Measurements from ENCODE around the gene LCN9.
"Not testable (repeated sequence)": the region's sequence is repeated elsewhere in the genome, so short reads cannot be mapped to it uniquely, and the experiment has no call there.

The LCN9 gene

GRCh38 chr9:135662758-135663450 lies at the start of gene LCN9:
LCN9 (plus strand) TSS chr9:135663309; CDS start chr9:135663322, 13 bp downstream.
- DNase-seq, result peak; percentile 70

GRCh38 chr9:135613946-135614805 lies 48.9 kb upstream of the LCN9 start:
- DNase-seq, result no peak

- no peak for DNase-seq
These were observed 48.1 kb upstream of the LCN9 start for GRCh38 chr9:135614821-135615665.

- no peak for DNase-seq
These were observed 47.2 kb upstream of the LCN9 start for GRCh38 chr9:135615666-135616618.

- DNase-seq, result no peak
These were observed 46.2 kb upstream of the LCN9 start for GRCh38 chr9:135616619-135617537.

- no peak for DNase-seq
These were observed 45.6 kb upstream of the LCN9 start for GRCh38 chr9:135617538-135617900.

GRCh38 chr9:135617991-135618411 lies 45.1 kb upstream of the LCN9 start:
- no peak for DNase-seq

GRCh38 chr9:135618866-135619598 lies 44.1 kb upstream of the LCN9 start:
- DNase-seq, result no peak

GRCh38 chr9:135619599-135619886 lies 43.6 kb upstream of the LCN9 start:
- no peak for DNase-seq

GRCh38 chr9:135620558-135620957 lies 42.6 kb upstream of the LCN9 start:
- DNase-seq, result no peak

GRCh38 chr9:135622415-135623020 lies 40.6 kb upstream of the LCN9 start:
- DNase-seq, result no peak

GRCh38 chr9:135624282-135624681 lies 38.8 kb upstream of the LCN9 start:
- no peak for DNase-seq

- DNase-seq, result no peak
These were observed 30.3 kb upstream of the LCN9 start for GRCh38 chr9:135632841-135633240.

- not testable (repeated sequence) for DNase-seq
These were observed 26.1 kb upstream of the LCN9 start for GRCh38 chr9:135636930-135637530.

- DNase-seq, result no peak
These were observed 23.9 kb upstream of the LCN9 start, which contains the start of gene GLT6D1 for GRCh38 chr9:135639196-135639595. GLT6D1 (minus strand) TSS chr9:135639540; CDS start chr9:135639187, 353 bp downstream.

- DNase-seq, result no peak
These were observed 22.1 kb upstream of the LCN9 start for GRCh38 chr9:135641047-135641446.

- no peak for DNase-seq
These were observed 21.4 kb upstream of the LCN9 start for GRCh38 chr9:135641745-135642144.

GRCh38 chr9:135644631-135645218 lies 18.4 kb upstream of the LCN9 start:
- DNase-seq, result no peak

- DNase-seq, result no peak
These were observed 15.2 kb upstream of the LCN9 start for GRCh38 chr9:135647884-135648283.
